GM11168 (cell line): Measurements from ENCODE around the gene WDR26.
"Not testable (repeated sequence)": the region's sequence is repeated elsewhere in the genome, so short reads cannot be mapped to it uniquely, and the experiment has no call there.

ENCODE experiments used
- in situ Hi-C: fragments of 300-500 bp; cut with MboI; formaldehyde crosslinking; loops from one replicate; pipeline ENCODE4 v1.12.0; 2022; ENCODE audit warnings: low sequenced_read_pairs; ENCODE audit not compliant: unreplicated experiment

WDR26 gene

GRCh38 chr1:224434691-224435317, at the start of gene WDR26:
WDR26 (minus strand) TSS chr1:224434797.
- in situ Hi-C loops, result no loop called here

- in situ Hi-C loops, result not testable (repeated sequence)
These were observed 48.6 kb upstream of the WDR26 start for GRCh38 chr1:224483206-224483605.

GRCh38 chr1:224482619-224483018, 48.0 kb upstream of the WDR26 start:
- in situ Hi-C loops, result no loop called here

GRCh38 chr1:224481601-224482000, 47.0 kb upstream of the WDR26 start:
- in situ Hi-C loops, result no loop called here

- in situ Hi-C loops, result not testable (repeated sequence)
These were observed 46.4 kb upstream of the WDR26 start for GRCh38 chr1:224480888-224481459.

- in situ Hi-C loops, result not testable (repeated sequence)
These were observed 45.6 kb upstream of the WDR26 start for GRCh38 chr1:224480200-224480599.

- in situ Hi-C loops, result no loop called here
These were observed 38.2 kb upstream of the WDR26 start for GRCh38 chr1:224472806-224473205.

GRCh38 chr1:224466154-224466553, 31.6 kb upstream of the WDR26 start:
- in situ Hi-C loops, result no loop called here

GRCh38 chr1:224459966-224460365, 25.4 kb upstream of the WDR26 start:
- in situ Hi-C loops, result no loop called here

- in situ Hi-C loops, result no loop called here
These were observed 24.4 kb upstream of the WDR26 start for GRCh38 chr1:224458996-224459395.

- in situ Hi-C loops, result no loop called here
These were observed 23.7 kb upstream of the WDR26 start for GRCh38 chr1:224458296-224458695.

GRCh38 chr1:224457782-224458144, 23.2 kb upstream of the WDR26 start:
- in situ Hi-C loops, result no loop called here

- in situ Hi-C loops, result no loop called here
These were observed 22.0 kb upstream of the WDR26 start for GRCh38 chr1:224456637-224456953.

GRCh38 chr1:224454402-224455055, 19.9 kb upstream of the WDR26 start:
- in situ Hi-C loops, result no loop called here

GRCh38 chr1:224450561-224451350, 16.2 kb upstream of the WDR26 start:
- in situ Hi-C loops, result no loop called here

GRCh38 chr1:224450159-224450558, 15.6 kb upstream of the WDR26 start:
- in situ Hi-C loops, result no loop called here

- in situ Hi-C loops, result no loop called here
These were observed 13.9 kb upstream of the WDR26 start for GRCh38 chr1:224448453-224449017.

GRCh38 chr1:224447971-224448370, 13.4 kb upstream of the WDR26 start:
- in situ Hi-C loops, result no loop called here

- in situ Hi-C loops, result no loop called here
These were observed 12.7 kb upstream of the WDR26 start for GRCh38 chr1:224447251-224447650.

- in situ Hi-C loops, result no loop called here
These were observed 4.4 kb upstream of the WDR26 start for GRCh38 chr1:224438989-224439388.

- in situ Hi-C loops, result no loop called here
These were observed 1.4 kb upstream of the WDR26 start for GRCh38 chr1:224435999-224436398.
